ENCODE data around the gene ZNF366. TPM values are rescaled to one million over a fixed set of nuclear protein-coding genes. Genes with fewer than 3 reads are reported as not detected.
A peak's percentile ranks its signal among the peaks of the same experiment; 100 is the strongest.
"Not testable (repeated sequence)": the region's sequence is repeated elsewhere in the genome, so short reads cannot be mapped to it uniquely, and the experiment has no call there.

The ZNF366 gene
- total and polyA plus RNA-seq, 2 of the 13 experiments (the other 11 are each of a cell fraction or from before 2014, with no cell fraction given) = not detected

GRCh38 chr5:72407078-72407477 is 100.1 kb downstream of the ZNF366 start (continued):
- TF ChIP-seq TRIM24 (CRISPR knock-in tag; IDR thresholded peaks at IDR 0.05) (no peak), TRAFD1 (CRISPR knock-in tag; IDR thresholded peaks at IDR 0.05; ENCODE audit: borderline replicate concordance) (no peak), SUZ12 (IDR thresholded peaks at IDR 0.05; ENCODE audit: low read depth, low read length) (no peak), YEATS2 (CRISPR knock-in tag; IDR thresholded peaks at IDR 0.05; ENCODE audit: borderline replicate concordance) (no peak)

GRCh38 chr5:72404771-72405170 is 102.4 kb downstream of the ZNF366 start:
- in situ Hi-C loops (cut with HindIII; ENCODE audit: extremely low pct_ligation_motif_present, low pct_unique_long_range_greater_than_20kb); H2AFZ ChIP-seq (ENCODE audit: low read length); BruUV-seq (replicated peaks); FAIRE-seq; H3K27me3 ChIP-seq (ENCODE audit: control insufficient read depth in 1 of 2, insufficient read depth in 2 of 2, low read length in 2 of 2); H3K36me3 ChIP-seq (replicated peaks in 1 of 2; ENCODE audit: control insufficient read depth in 1 of 2, insufficient read depth in 2 of 2, low read length in 2 of 2); intact Hi-C loops (cut with micrococcal nuclease; ENCODE audit: unreplicated experiment); H3K4me2 ChIP-seq (ENCODE audit: low read depth, low read length); CTCF ChIA-PET (ENCODE audit: low intra/inter-chr PET ratio, low total read pairs); H3K4me3 ChIP-seq (replicated peaks in 1 of 3; ENCODE audit: insufficient read depth in 1 of 3, low read depth in 2 of 3, low read length in 3 of 3); H3K4me1 ChIP-seq (ENCODE audit: insufficient read depth, low read length); H4K20me1 ChIP-seq (ENCODE audit: insufficient read depth, low read length); ATAC-seq; H3K79me2 ChIP-seq (ENCODE audit: insufficient read depth, low read length); POLR2A ChIA-PET; H3K27ac ChIP-seq (ENCODE audit: extremely low read length, insufficient read depth, low read length); DNase-seq (ENCODE audit: low spot score); H3K9ac ChIP-seq (ENCODE audit: insufficient read depth, low read depth, low read length): not testable (repeated sequence)
- peaks cover 26% of the 10 kb centered on the region for H3K9me3 ChIP-seq (ENCODE audit: low read length)
- TF ChIP-seq MAFF (IDR thresholded peaks at IDR 0.05; ENCODE audit: low read depth, low read length) (peak; percentile 52), MAFK (conservative IDR thresholded peaks at IDR 0.05 in 1 of 2, IDR thresholded peaks at IDR 0.05 in 1 of 2; ENCODE audit: low read length in 2 of 2) (peak; percentile 26 to 73; a peak in 3 of 4 replicates)
- 48% methylated on average over 3 of the region's 3 CpGs for WGBS (ENCODE audit: low lambda C conversion rate)

All from HepG2 (cell line).